C4-2B (cell line): ENCODE data around the gene PXYLP1.
A peak's percentile ranks its signal among the peaks of the same experiment; 100 is the strongest.
"Not testable (repeated sequence)": the region's sequence is repeated elsewhere in the genome, so short reads cannot be mapped to it uniquely, and the experiment has no call there.

Source experiments
- H3K27ac ChIP-seq: fragments of 450-650 bp; 2 replicates; pipeline ENCODE4 v1.5.1; 2017
- CTCF ChIP-seq: fragments of 450-650 bp; conservative IDR thresholded peaks from 2 replicates; pipeline ENCODE4 v1.5.1; 2017; ENCODE audit warnings: mild to moderate bottlenecking
- ZFX ChIP-seq: fragments of 450-650 bp; IDR thresholded peaks from 2 replicates; pipeline ENCODE4 v1.6.1; 2017

PXYLP1 gene

DNA sequence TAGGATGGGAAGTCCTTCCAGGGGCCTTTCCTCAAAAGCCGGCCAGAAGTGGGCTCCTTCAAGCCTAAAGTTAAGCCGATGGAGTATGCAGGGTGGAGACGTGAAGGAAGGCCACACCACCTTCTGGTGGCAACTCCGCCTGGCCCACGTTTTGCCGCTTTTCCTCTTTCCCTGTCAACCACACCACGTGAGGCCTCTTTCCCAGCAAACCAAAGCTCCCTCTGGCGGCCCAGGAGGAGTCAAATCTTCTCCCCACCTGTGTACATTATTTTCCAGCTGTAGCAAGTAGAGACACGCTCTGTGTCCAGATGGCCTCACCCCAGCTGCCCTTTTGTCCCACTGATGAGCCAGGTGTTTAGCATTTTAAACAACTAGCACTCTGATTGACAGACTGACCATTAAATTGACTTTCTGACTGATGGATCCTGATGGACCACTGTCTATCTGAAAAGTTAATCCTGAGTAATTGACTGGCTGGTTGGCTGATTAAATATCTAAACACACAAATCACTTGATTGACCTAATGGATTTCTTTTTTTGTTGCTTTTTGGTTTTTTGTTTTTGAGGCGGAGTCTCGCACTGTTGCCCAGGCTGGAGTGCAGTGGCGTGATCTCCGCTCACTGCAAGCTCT, 77.1 kb downstream of the PXYLP1 start:
- no peak overlapping the region for H3K27ac ChIP-seq
- TF ChIP-seq ZFX (no peak), CTCF (peak; percentile 88)

DNA sequence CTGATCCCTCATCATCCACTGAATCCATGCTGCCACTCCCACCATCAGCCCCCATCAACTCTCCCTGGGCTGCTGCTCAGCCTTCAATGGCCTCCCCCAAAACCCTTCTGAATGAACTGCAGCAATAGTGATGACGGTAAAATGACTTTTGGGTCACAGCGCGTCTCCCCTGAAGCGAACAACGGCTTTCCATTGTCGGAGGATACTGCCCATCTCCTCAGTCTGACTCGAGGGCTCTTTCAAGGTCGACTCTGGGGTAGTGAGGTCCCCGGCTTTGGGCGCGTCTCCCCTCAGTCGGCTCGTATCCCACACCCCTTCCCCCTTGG, 79.5 kb downstream of the PXYLP1 start:
- TF ChIP-seq CTCF (no peak), ZFX (no peak)
- peak overlapping the region; percentile 57 for H3K27ac ChIP-seq

DNA sequence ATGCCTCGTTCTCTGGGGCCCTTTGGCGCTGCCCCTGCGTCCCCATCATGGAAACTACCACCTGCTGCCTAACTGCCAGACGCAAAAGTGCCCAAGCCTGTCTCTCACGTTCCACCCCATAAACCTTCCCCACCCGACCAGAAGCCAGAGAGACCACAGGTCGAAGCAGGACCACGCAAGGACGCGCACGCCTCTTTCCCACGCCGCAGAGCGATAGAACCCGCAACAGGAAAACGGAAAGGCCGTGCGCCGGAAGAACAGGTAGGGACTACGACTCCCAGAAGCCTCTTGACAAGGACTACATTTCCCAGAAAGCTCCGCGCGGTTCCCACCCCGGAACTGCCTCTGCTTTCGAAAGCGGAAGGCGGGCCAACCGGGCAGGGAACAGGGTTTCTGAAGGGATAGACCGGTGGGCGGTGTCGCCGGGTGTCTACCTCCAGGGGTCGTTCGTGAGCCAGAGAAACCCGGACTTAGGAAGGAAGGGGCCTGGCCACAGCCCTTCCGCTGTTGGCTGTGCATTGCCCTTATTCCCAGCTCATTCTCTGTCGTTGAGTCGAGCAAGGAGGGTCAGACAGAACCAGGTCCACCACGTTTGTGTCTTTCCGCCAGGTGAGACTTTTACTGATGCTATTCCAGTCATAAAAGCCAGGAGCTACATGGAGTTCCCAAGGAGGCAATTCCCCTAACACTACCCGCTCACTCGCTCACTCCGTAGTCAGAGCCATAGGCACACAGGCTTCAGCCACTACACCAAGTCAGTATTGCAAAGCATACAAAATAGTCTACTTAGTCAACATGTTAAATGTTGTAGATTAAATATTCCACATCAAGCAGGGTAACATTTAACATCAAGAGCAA, 80.1 kb downstream of the PXYLP1 start:
- TF ChIP-seq CTCF (peak; percentile 90), ZFX (peak; percentile 55; the same call in 1 of the 2 replicates)
- H3K27ac ChIP-seq: peak overlapping the region; percentile 57

GRCh38 chr3:141312354-141313092, 80.9 kb downstream of the PXYLP1 start:
- H3K27ac ChIP-seq: peak overlapping the region; percentile 57
- TF ChIP-seq CTCF (no peak), ZFX (no peak)

DNA sequence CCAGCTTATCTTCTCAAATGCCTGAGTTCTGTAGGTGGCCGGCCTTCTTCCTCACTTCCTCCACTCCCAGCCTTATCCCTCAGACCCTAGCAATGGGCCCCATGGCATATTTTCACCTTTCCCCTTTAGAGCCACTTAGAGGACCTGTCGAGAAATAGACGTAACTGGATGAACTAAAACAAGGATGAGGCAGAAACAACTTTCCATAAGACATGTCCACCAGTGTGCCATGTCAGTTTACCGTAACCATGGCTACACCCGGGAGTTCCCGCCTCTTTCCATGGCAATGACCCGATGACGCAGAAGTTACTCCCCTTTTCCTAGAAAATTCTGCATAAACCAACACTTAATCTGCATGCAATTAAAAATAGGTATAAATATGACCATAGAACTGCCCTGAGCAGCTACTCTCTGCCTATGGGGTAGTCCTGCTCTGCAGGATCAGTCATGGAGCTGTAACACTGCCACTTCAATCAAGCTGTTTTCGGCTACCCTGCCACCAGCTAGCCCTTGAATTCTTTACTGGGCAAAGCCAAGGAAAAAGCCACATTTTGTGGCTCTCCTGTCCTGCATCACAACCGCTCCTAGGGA, 81.6 kb downstream of the PXYLP1 start:
- TF ChIP-seq ZFX: no peak
- no peak for TF ChIP-seq CTCF
- H3K27ac ChIP-seq: no peak overlapping the region

GRCh38 chr3:141314415-141314814, 82.8 kb downstream of the PXYLP1 start:
- not testable (repeated sequence) for H3K27ac ChIP-seq

DNA sequence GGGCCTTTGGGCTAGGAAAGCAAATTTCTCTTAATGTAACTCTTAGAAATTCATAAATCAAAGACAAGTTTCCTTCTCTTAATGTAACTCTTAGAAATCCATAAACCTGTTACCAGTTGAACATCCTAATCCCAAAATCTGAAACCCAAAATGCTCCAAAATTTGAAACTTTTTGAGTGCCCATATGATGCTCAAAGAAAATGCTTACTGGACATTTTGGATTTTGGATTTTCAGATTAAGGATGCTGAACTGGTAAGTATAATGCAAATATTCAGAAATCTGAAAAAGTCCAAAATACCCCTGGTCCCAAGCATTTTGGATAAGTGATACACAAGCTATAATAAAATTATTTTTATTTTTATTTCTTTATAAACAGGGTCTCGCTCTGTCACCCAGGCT, 85.2 kb downstream of the PXYLP1 start:
- H3K27ac ChIP-seq: no peak overlapping the region
- TF ChIP-seq CTCF (no peak), ZFX (no peak)
